ENCODE results near the gene CEP55.

DNA sequence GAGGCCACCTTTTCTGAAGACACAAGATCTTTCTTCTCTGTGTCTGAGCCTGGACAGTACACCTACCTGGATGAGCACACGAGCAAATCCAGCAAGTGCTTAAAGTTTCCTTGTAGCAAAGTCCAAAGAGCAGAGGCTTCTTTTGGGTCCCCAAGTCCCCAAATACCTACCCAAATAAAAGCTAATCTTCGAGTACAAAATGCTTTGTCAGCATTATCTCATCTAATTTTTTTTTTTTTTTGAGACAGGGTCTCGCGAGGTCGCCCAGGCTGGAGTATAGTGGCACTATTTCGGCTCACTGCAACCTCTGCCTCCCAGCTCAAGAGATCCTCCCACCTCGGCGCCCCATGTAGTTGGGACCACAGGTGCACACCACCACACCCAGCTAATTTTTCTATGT lies 38.9 kb upstream of the CEP55 start:
- TF ChIP-seq POLR2A (IDR thresholded peaks at IDR 0.05), result no peak
- TF ChIP-seq, protein P1, sequence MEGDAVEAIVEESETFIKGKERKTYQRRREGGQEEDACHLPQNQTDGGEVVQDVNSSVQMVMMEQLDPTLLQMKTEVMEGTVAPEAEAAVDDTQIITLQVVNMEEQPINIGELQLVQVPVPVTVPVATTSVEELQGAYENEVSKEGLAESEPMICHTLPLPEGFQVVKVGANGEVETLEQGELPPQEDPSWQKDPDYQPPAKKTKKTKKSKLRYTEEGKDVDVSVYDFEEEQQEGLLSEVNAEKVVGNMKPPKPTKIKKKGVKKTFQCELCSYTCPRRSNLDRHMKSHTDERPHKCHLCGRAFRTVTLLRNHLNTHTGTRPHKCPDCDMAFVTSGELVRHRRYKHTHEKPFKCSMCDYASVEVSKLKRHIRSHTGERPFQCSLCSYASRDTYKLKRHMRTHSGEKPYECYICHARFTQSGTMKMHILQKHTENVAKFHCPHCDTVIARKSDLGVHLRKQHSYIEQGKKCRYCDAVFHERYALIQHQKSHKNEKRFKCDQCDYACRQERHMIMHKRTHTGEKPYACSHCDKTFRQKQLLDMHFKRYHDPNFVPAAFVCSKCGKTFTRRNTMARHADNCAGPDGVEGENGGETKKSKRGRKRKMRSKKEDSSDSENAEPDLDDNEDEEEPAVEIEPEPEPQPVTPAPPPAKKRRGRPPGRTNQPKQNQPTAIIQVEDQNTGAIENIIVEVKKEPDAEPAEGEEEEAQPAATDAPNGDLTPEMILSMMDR (IDR thresholded peaks at IDR 0.05), result no peak
- TF ChIP-seq POLR2AphosphoS5 (IDR thresholded peaks at IDR 0.05), result no peak

Data from sigmoid colon (tissue), 4 donors.